GM19395 (cell line): Measurements from ENCODE around the gene SULT1C4.
"Not testable (repeated sequence)": the region's sequence is repeated elsewhere in the genome, so short reads cannot be mapped to it uniquely, and the experiment has no call there.

ENCODE experiments used
- ATAC-seq: cut with Tn5 transposase; IDR thresholded peaks from one replicate; pipeline ENCODE4 v1.9.1; 2021; ENCODE audit warnings: mild to moderate bottlenecking, moderate library complexity; ENCODE audit not compliant: unreplicated experiment

The SULT1C4 gene

GRCh38 chr2:108412995-108413710 is 35.4 kb downstream of the SULT1C4 start:
- no peak for ATAC-seq

GRCh38 chr2:108413711-108414095 is 35.9 kb downstream of the SULT1C4 start:
- no peak for ATAC-seq

- no peak for ATAC-seq
These were observed 36.6 kb downstream of the SULT1C4 start for GRCh38 chr2:108414256-108414876.

- ATAC-seq: no peak
These were observed 37.2 kb downstream of the SULT1C4 start for GRCh38 chr2:108414945-108415344.

GRCh38 chr2:108417254-108417653 is 39.5 kb downstream of the SULT1C4 start:
- no peak for ATAC-seq

GRCh38 chr2:108418416-108418815 is 40.7 kb downstream of the SULT1C4 start:
- no peak for ATAC-seq

GRCh38 chr2:108423067-108423466 is 45.3 kb downstream of the SULT1C4 start:
- no peak for ATAC-seq

- no peak for ATAC-seq
These were observed 45.9 kb downstream of the SULT1C4 start for GRCh38 chr2:108423502-108424251.

GRCh38 chr2:108428286-108429009 is 50.7 kb downstream of the SULT1C4 start:
- no peak for ATAC-seq

- ATAC-seq: not testable (repeated sequence)
These were observed 57.8 kb downstream of the SULT1C4 start for GRCh38 chr2:108435578-108435977.

GRCh38 chr2:108436976-108437375 is 59.2 kb downstream of the SULT1C4 start:
- no peak for ATAC-seq
